ENCODE measurements around the gene DPP7. TPM values are rescaled to one million over a fixed set of nuclear protein-coding genes. Genes with fewer than 3 reads are reported as not detected.

The DPP7 gene
- total and polyA plus RNA-seq, 9 of the 15 experiments (the other 6 are each of a cell fraction or from before 2014, with no cell fraction given): 0.99 to 365 (median 132) TPM

GRCh38 chr9:137075275-137075775, 39.2 kb downstream of the DPP7 start (continued):
- TF ChIP-seq ELK3 (CRISPR knock-in tag; IDR thresholded peaks at IDR 0.05) (no peak), CREB1 (IDR thresholded peaks at IDR 0.05) (no peak), CREB1 (CRISPR knock-in tag; IDR thresholded peaks at IDR 0.05) (0 out of 2 replicates have a peak, but pooled peaks have one; percentile 12), SIX5 (IDR thresholded peaks at IDR 0.05; ENCODE audit: borderline replicate concordance in 1 of 2, insufficient read depth in 1 of 2, low read depth in 1 of 2, low read length in 2 of 2) (no peak), IFI16 (CRISPR knock-in tag; IDR thresholded peaks at IDR 0.05) (no peak), TEAD2 (tag; IDR thresholded peaks at IDR 0.05) (no peak), ADNP (tag; IDR thresholded peaks at IDR 0.05) (no peak), ARID2 (IDR thresholded peaks at IDR 0.05) (no peak), BRCA1 (IDR thresholded peaks at IDR 0.05) (no peak), BRCA1 (CRISPR knock-in tag; IDR thresholded peaks at IDR 0.05) (no peak), ZKSCAN8 (CRISPR knock-in tag; IDR thresholded peaks at IDR 0.05) (peak; percentile 83), SRF (CRISPR knock-in tag; IDR thresholded peaks at IDR 0.05) (peak in 1 of 2 experiments; percentile 92; a peak in 2 of 4 replicates), RNF219 (CRISPR knock-in tag; IDR thresholded peaks at IDR 0.05) (no peak), ZNF778 (CRISPR knock-in tag; IDR thresholded peaks at IDR 0.05) (no peak), ZNF589 (CRISPR knock-in tag; IDR thresholded peaks at IDR 0.05; ENCODE audit: low read depth) (peak; percentile 16)
- TF ChIP-seq, protein P1, sequence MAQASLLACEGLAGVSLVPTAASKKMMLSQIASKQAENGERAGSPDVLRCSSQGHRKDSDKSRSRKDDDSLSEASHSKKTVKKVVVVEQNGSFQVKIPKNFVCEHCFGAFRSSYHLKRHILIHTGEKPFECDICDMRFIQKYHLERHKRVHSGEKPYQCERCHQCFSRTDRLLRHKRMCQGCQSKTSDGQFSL (CRISPR knock-in tag; IDR thresholded peaks at IDR 0.05): no peak
- TF ChIP-seq, protein P1 (tag; IDR thresholded peaks at IDR 0.05): peak in 1 of 2 experiments; percentile 15; a peak in 2 of 4 replicates
- TF ChIP-seq, protein P2, sequence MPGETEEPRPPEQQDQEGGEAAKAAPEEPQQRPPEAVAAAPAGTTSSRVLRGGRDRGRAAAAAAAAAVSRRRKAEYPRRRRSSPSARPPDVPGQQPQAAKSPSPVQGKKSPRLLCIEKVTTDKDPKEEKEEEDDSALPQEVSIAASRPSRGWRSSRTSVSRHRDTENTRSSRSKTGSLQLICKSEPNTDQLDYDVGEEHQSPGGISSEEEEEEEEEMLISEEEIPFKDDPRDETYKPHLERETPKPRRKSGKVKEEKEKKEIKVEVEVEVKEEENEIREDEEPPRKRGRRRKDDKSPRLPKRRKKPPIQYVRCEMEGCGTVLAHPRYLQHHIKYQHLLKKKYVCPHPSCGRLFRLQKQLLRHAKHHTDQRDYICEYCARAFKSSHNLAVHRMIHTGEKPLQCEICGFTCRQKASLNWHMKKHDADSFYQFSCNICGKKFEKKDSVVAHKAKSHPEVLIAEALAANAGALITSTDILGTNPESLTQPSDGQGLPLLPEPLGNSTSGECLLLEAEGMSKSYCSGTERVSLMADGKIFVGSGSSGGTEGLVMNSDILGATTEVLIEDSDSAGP (CRISPR knock-in tag; IDR thresholded peaks at IDR 0.05): no peak
- TF ChIP-seq, protein P3, sequence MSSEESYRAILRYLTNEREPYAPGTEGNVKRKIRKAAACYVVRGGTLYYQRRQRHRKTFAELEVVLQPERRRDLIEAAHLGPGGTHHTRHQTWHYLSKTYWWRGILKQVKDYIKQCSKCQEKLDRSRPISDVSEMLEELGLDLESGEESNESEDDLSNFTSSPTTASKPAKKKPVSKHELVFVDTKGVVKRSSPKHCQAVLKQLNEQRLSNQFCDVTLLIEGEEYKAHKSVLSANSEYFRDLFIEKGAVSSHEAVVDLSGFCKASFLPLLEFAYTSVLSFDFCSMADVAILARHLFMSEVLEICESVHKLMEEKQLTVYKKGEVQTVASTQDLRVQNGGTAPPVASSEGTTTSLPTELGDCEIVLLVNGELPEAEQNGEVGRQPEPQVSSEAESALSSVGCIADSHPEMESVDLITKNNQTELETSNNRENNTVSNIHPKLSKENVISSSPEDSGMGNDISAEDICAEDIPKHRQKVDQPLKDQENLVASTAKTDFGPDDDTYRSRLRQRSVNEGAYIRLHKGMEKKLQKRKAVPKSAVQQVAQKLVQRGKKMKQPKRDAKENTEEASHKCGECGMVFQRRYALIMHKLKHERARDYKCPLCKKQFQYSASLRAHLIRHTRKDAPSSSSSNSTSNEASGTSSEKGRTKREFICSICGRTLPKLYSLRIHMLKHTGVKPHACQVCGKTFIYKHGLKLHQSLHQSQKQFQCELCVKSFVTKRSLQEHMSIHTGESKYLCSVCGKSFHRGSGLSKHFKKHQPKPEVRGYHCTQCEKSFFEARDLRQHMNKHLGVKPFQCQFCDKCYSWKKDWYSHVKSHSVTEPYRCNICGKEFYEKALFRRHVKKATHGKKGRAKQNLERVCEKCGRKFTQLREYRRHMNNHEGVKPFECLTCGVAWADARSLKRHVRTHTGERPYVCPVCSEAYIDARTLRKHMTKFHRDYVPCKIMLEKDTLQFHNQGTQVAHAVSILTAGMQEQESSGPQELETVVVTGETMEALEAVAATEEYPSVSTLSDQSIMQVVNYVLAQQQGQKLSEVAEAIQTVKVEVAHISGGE (CRISPR knock-in tag; IDR thresholded peaks at IDR 0.05): peak in 1 of 3 experiments; percentile 75; a peak in 2 of 6 replicates

All from K562 (cell line).